A549 (cell line): Measurements from ENCODE around the gene PPP1R9A.

Source experiments
- CHD2 ChIP-seq: fragments of 150-350 bp; IDR thresholded peaks from 2 replicates; pipeline ENCODE4 v1.6.1; 2014; ENCODE audit warnings: low read length; ENCODE audit not compliant: partially characterized antibody
- CTCF ChIP-seq: fragments of >200 bp; sonication (Bioruptor Twin); formaldehyde crosslinking; IDR thresholded peaks from 3 replicates; pipeline ENCODE4 v1.5.1; 2016
- EP300 ChIP-seq, 2 experiments: fragments of >200 bp; sonication (Bioruptor Twin); formaldehyde crosslinking; IDR thresholded peaks; 2 replicates in 1 of 2; 3 replicates in 1 of 2; pipeline ENCODE4 v1.6.1; 2016 to 2017
- MAZ ChIP-seq: fragments of 150-350 bp; IDR thresholded peaks from 2 replicates; pipeline ENCODE4 v1.6.1; 2014; ENCODE audit warnings: antibody characterized with exemption, low read depth, low read length, borderline replicate concordance
- MYC ChIP-seq: IDR thresholded peaks from 2 replicates; pipeline ENCODE4 v1.6.1; 2012; ENCODE audit warnings: mild to moderate bottlenecking, inconsistent platforms, low read length, improper control_type of control experiment, borderline replicate concordance
- POLR2A ChIP-seq: IDR thresholded peaks from 2 replicates; pipeline ENCODE4 v1.6.1; 2012; ENCODE audit warnings: mild to moderate bottlenecking, low read length
- RAD21 ChIP-seq, 2 experiments: fragments of >200 bp in 1 of 2; sonication (Bioruptor Twin) in 1 of 2; formaldehyde crosslinking in 1 of 2; IDR thresholded peaks in 1 of 2; conservative IDR thresholded peaks in 1 of 2; 2 replicates in 1 of 2; 3 replicates in 1 of 2; pipeline ENCODE4 v1.6.1; 2012 to 2018; ENCODE audit warnings: inconsistent platforms in 1 of 2

GRCh38 chr7:95169678-95170077 is 262.3 kb downstream of the PPP1R9A start:
- TF ChIP-seq POLR2A (no peak), CTCF (no peak), EP300 (IDR thresholded peaks at IDR 0.05) (no peak), CHD2 (no peak), MYC (no peak), MAZ (no peak), RAD21 (conservative IDR thresholded peaks at IDR 0.05 in 1 of 2, IDR thresholded peaks at IDR 0.05 in 1 of 2) (no peak)
